Islet precursor cell (in vitro differentiated cells): ENCODE measurements around the gene KLHL6.

Experiments used
- DNase-seq: peaks from one replicate; pipeline ENCODE4 v3.0.0-alpha.2; 2018

The KLHL6 gene

GRCh38 chr3:183563536-183563874 lies 8.0 kb upstream of the KLHL6 start:
- DNase-seq: no peak

GRCh38 chr3:183560607-183561006 lies 5.1 kb upstream of the KLHL6 start:
- no peak for DNase-seq

DNA sequence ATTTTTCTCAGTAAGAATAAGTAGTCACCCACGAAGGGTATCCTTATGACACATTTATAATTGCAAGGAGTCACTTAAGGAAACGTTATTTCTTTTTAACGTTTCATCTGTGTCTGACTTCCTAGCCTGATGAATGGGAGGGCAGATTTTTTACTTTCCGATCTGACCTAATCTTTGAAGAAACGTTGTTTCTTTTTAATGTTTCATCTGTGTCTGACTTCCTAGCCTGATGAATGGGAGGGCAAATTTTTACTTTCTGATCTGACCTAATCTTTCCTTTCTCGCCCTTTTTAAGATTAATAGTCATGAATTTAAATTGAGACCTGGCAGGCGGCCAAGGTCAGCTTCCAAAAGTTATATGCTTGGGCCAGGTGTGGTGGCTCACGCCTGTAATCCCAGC lies 3.0 kb upstream of the KLHL6 start:
- DNase-seq: no peak

DNA sequence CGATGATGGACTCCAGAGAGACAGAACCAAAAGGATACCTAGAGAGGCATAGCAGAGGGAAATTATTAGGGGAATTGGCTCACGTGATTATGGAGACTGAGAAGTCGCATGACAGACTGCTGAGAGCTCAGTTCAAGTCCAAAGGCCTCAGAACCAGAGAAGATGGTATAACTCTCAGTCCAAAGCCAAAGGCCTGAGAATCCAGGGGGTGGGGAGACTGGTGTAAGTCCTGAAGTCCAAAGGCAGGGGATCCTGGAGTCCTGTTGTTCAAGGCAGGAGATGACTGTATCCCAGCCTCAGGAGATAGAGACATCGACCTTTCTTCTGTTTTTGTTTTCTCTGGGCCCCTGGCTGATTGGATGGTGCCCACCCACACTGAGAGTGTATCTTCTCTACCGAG lies 1.2 kb upstream of the KLHL6 start:
- no peak for DNase-seq

DNA sequence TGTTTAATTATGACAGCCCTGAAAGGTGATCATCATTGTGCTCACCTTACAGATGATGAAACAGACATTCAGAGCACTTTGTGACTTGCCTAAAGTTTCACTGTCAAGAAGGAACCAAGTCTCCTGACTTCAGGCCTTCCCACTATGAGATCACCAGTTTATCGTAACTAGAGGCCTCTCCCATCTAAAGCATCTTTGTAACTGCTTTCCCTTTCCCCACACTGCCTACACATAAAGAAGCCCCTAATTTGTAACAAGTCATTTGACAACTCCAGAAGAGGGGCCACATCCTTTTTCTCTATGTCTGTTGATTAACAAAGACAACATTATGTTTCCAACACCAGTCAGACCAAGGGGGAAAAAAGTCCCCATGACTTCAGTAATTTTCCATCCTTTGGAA lies 1.1 kb downstream of the KLHL6 start:
- DNase-seq: no peak

DNA sequence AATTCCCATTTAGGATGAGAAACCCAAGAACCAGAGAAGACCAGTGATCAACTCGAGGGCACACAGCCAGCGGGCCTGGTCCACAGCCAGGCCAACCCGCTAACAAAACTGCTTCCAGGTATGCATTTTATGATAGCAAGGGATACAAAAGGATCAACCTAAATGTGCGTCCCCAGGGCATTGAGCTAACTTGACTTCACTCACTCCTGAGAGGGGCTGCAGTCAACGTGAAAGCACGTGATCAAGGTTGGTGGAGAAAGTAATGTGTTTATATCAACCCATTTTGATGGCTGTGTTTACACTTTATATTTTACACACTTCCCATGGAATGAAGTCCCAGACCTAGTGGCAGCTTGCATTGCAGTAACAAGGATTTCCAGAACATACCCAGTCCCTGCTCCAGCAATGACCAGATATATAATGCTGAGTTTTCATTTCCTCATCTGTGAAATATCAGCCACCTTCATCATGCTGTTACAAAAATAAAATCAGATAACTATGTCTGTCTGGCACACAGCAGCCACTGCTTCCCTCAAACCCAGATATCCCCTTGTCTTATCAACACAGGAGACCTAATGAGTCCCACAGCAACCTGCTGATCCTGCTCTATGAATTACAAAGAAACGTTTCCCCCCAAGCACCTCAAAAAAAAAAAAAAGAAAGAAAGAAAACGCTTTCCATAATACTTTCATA lies 2.0 kb downstream of the KLHL6 start:
- DNase-seq: peak; percentile 64

GRCh38 chr3:183551930-183552329 lies 3.6 kb downstream of the KLHL6 start:
- DNase-seq: no peak

- peak; percentile 98 for DNase-seq
Measured at GRCh38 chr3:183548262-183548769, 7.2 kb downstream of the KLHL6 start.

DNA sequence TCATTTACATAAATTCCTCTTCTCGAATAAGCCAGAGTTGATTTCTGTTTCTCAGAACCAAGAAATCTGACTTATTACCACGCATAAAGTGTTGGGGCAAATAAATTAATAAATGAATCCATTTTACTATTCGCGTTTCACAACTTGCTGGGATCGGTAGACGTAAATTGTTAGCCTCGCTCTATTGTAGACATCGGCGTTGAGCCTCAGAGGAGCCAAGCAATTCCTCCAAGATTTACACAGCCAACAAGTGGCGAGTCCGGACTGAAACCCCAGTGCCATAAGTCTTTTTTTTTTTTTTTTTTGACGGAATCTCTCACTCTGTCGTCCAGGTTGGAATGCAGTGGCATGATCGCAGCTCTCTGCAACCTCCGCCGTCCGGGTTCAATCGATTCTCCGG lies 8.9 kb downstream of the KLHL6 start:
- DNase-seq: no peak

DNA sequence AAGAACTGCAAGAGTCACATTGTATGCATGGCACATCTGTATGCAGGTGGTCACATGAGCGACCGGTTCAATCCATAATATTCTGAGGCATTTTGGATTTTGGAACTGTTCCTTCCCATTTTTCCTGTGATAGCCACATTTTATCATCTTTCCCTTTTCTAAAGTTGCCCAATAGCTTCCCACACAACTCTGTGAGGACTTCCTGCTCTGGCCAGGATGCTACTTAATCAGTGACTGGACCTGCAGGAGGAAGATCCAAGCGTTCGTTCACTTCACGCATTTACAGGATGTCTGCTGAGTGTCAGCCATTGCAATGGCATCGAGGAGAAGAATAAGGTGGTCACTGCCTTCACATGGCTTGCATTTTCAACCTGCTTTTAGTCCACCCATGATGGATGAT lies 9.8 kb downstream of the KLHL6 start:
- no peak for DNase-seq

GRCh38 chr3:183542355-183542754 lies 13.2 kb downstream of the KLHL6 start:
- DNase-seq: no peak

DNA sequence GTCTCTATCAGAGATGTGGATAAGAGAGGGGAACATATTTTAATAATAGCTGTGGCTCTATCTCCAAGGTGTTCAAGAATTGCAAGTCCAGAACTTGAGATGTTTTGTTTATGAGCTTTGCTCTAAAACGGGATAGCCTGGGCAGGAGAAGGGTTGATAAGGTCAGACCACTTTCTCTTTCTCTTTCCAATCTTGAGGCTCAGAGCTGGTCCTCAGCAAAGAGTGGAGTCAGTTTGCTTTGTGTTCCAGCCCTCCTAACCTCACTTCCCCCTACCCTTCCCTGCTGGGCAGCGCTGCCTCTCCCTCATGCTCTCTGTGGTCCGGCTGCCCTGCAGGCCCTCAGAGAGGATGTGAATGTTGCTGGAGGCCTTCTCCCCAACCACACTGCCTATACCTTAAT lies 13.8 kb downstream of the KLHL6 start:
- no peak for DNase-seq

DNA sequence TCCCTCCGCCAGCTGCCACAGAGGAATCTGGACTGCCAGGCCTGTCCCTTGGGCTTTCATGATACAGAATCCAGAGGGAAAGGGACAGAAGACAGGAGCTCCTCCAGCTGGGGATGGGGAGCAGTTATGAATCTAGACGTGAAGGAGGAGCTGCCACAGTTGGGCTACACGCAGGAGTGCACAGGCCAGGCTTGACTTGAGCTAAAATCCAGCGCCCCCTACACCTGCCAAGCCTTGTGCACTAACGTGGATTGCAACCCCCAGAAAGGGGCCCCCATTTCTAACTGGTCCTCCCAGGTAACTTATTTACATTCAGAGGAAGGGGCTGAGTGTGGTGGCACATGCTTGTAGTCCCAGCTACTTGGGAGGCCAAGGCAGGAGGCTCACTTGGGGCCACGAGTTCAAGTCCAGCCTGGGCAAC lies 14.3 kb downstream of the KLHL6 start:
- no peak for DNase-seq

DNA sequence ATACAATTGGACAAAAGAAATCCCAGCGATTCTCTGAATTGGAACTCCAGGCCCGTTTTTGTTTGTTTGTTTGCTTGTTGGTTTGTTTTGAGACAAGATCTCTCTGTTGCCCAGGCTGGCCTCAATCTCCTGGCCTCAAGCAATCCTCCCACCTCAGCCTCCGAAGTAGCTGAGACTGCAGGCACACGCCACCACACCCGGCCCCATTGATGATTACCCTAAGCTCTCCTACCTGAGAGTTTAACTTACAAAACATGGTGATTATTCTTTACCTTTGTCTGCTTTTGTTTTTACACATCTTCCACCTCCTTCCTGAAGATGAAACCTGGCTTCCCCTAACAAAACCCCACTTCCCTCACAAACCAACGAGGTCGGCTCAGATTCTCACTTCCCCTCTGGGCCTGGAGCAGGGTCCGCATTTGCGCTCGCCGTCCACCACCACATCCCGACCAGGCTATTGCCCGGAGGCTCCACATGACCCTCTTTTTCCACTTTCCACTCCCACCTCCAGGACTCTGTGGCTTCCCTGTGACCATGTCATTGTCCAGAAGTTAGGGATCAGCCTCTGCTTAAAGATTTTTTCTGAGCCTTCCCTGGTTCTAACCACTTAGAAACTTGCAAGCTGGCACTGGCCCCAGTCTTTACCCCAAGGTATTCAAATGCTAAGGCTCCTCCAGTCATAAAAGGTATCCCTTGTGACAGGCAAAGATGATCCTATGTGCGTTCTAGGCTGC lies 14.8 kb downstream of the KLHL6 start:
- DNase-seq: no peak

- DNase-seq: no peak
Measured at GRCh38 chr3:183539811-183540210, 15.7 kb downstream of the KLHL6 start.

- DNase-seq: no peak
Measured at GRCh38 chr3:183538486-183538885, 17.0 kb downstream of the KLHL6 start.

GRCh38 chr3:183537295-183537730 lies 18.2 kb downstream of the KLHL6 start:
- no peak for DNase-seq

DNA sequence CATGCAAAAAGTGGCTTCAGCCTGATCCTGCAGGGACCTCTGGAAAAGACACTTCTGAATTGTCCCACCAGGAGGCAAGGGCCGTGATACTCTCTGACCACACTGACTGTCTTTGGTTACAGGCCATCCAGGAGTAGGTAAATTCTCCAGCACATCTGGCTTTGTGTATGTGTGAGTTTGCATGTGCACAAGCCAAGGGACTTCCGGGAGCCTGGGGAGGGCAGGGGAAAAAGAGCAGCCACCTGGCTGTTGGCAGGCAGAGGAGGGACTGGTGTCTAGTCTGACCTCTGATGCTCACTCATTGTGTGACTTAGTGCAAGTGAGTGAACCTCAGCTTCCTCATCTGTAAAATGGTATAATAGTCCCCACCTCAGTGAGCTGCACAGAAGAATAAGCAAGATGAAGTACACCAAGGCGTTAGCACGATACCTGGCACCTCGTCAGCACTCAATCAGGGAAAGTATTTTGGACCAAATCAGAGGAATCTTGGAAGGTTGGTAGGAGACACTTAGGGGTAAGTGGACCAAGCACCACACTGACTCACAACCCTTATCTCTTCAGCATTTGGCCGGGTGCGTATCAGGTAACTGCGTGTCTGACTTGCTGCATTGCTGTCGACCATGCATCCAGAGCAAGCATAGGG lies 19.1 kb downstream of the KLHL6 start:
- DNase-seq: no peak

- DNase-seq: peak; percentile 65
Measured at GRCh38 chr3:183534249-183534648, 21.3 kb downstream of the KLHL6 start.

GRCh38 chr3:183533412-183534132 lies 21.9 kb downstream of the KLHL6 start:
- DNase-seq: peak; percentile 73

GRCh38 chr3:183532620-183533411 lies 22.7 kb downstream of the KLHL6 start:
- DNase-seq: peak; percentile 71

- DNase-seq: no peak
Measured at GRCh38 chr3:183529717-183530116, 25.8 kb downstream of the KLHL6 start.
